ENCODE data around the gene NLRP10.

NLRP10 gene

GRCh38 chr11:8003187-8003586, 37.9 kb upstream of the NLRP10 start:
- H3K9me2 ChIP-seq (replicated peaks; ENCODE audit: insufficient read depth, low read length) = no peaks in the 10 kb centered on the region
- no peak overlapping the region for H3K4me3 ChIP-seq (ENCODE audit: low read length)
- H3F3A ChIP-seq (ENCODE audit: insufficient read depth, low read length) = no peaks in the 10 kb centered on the region
- H3K27me3 ChIP-seq (replicated peaks; ENCODE audit: insufficient read depth, low read length) = no peaks in the 10 kb centered on the region
- H3K9me3 ChIP-seq (replicated peaks; ENCODE audit: insufficient read depth, low read length) = no peaks in the 10 kb centered on the region
- no peak for TF ChIP-seq CTCF (IDR thresholded peaks at IDR 0.05; ENCODE audit: low read length)
- no peak for TF ChIP-seq EZH2phosphoT487 (IDR thresholded peaks at IDR 0.05; ENCODE audit: low read length)
- TF ChIP-seq EZH2 (optimal IDR thresholded peaks at IDR 0.05; ENCODE audit: low read depth, low read length) = no peak
- H3K9ac ChIP-seq (ENCODE audit: low read length) = no peak overlapping the region
- H3K36me3 ChIP-seq (replicated peaks; ENCODE audit: insufficient read depth, low read length) = no peaks in the 10 kb centered on the region; the same call in 1 of the 2 replicates
- H3K4me2 ChIP-seq (ENCODE audit: low read depth, low read length) = no peak overlapping the region
- no peak overlapping the region for H3K27ac ChIP-seq (ENCODE audit: low read length)
- no peaks in the 10 kb centered on the region for H3K4me1 ChIP-seq (ENCODE audit: low read length)
- no peak overlapping the region for H2AFZ ChIP-seq (ENCODE audit: low read length)
- no peak for DNase-seq
- H4K20me1 ChIP-seq (ENCODE audit: insufficient read depth, low read length) = no peaks in the 10 kb centered on the region
- no peaks in the 10 kb centered on the region for H3K79me2 ChIP-seq (ENCODE audit: low read length)

GRCh38 chr11:8002676-8003075, 37.4 kb upstream of the NLRP10 start:
- Histone ChIP-seq H3K27ac (ENCODE audit: low read length) (no peak overlapping the region), H3K9me2 (replicated peaks; ENCODE audit: insufficient read depth, low read length) (no peaks in the 10 kb centered on the region), H3K36me3 (replicated peaks; ENCODE audit: insufficient read depth, low read length) (no peaks in the 10 kb centered on the region; the same call in 1 of the 2 replicates), H3K79me2 (ENCODE audit: low read length) (no peaks in the 10 kb centered on the region), H2AFZ (ENCODE audit: low read length) (no peak overlapping the region), H4K20me1 (ENCODE audit: insufficient read depth, low read length) (no peaks in the 10 kb centered on the region), H3K4me1 (ENCODE audit: low read length) (no peaks in the 10 kb centered on the region), H3K4me2 (ENCODE audit: low read depth, low read length) (no peak overlapping the region), H3K9ac (ENCODE audit: low read length) (no peak overlapping the region), H3K27me3 (replicated peaks; ENCODE audit: insufficient read depth, low read length) (no peaks in the 10 kb centered on the region), H3K4me3 (ENCODE audit: low read length) (no peak overlapping the region), H3K9me3 (replicated peaks; ENCODE audit: insufficient read depth, low read length) (no peaks in the 10 kb centered on the region), H3F3A (ENCODE audit: insufficient read depth, low read length) (no peaks in the 10 kb centered on the region)
- DNase-seq = no peak
- TF ChIP-seq EZH2 (optimal IDR thresholded peaks at IDR 0.05; ENCODE audit: low read depth, low read length) (no peak), CTCF (IDR thresholded peaks at IDR 0.05; ENCODE audit: low read length) (no peak), EZH2phosphoT487 (IDR thresholded peaks at IDR 0.05; ENCODE audit: low read length) (no peak)

- H3K27me3 ChIP-seq (replicated peaks; ENCODE audit: insufficient read depth, low read length) = no peaks in the 10 kb centered on the region
- H3K4me3 ChIP-seq (ENCODE audit: low read length) = no peak overlapping the region
- no peaks in the 10 kb centered on the region for H4K20me1 ChIP-seq (ENCODE audit: insufficient read depth, low read length)
- H2AFZ ChIP-seq (ENCODE audit: low read length) = no peak overlapping the region
- TF ChIP-seq EZH2 (optimal IDR thresholded peaks at IDR 0.05; ENCODE audit: low read depth, low read length) = no peak
- TF ChIP-seq CTCF (IDR thresholded peaks at IDR 0.05; ENCODE audit: low read length) = no peak
- TF ChIP-seq EZH2phosphoT487 (IDR thresholded peaks at IDR 0.05; ENCODE audit: low read length) = no peak
- no peaks in the 10 kb centered on the region for H3K9me3 ChIP-seq (replicated peaks; ENCODE audit: insufficient read depth, low read length)
- DNase-seq = no peak
- H3K4me1 ChIP-seq (ENCODE audit: low read length) = no peaks in the 10 kb centered on the region
- peaks cover 10% of the 10 kb centered on the region; the same call in 1 of the 2 replicates for H3K36me3 ChIP-seq (replicated peaks; ENCODE audit: insufficient read depth, low read length)
- no peaks in the 10 kb centered on the region for H3K9me2 ChIP-seq (replicated peaks; ENCODE audit: insufficient read depth, low read length)
- H3K27ac ChIP-seq (ENCODE audit: low read length) = no peak overlapping the region
- no peak overlapping the region for H3K4me2 ChIP-seq (ENCODE audit: low read depth, low read length)
- no peaks in the 10 kb centered on the region for H3F3A ChIP-seq (ENCODE audit: insufficient read depth, low read length)
- H3K79me2 ChIP-seq (ENCODE audit: low read length) = no peaks in the 10 kb centered on the region
- H3K9ac ChIP-seq (ENCODE audit: low read length) = no peak overlapping the region
These were observed 35.1 kb upstream of the NLRP10 start for GRCh38 chr11:8000390-8000789.

Measured in MM.1S (cell line).